HL-60 (cell line): ENCODE results near the gene OR51B4.

Experiments
- GABPA ChIP-seq: IDR thresholded peaks from 2 replicates; pipeline ENCODE4 v1.6.1; 2012; ENCODE audit warnings: low read depth
- POLR2AphosphoS5 ChIP-seq: IDR thresholded peaks from 2 replicates; pipeline ENCODE4 v1.6.1; 2012; ENCODE audit warnings: low read depth
- TF ChIP-seq, protein P1 (sequence below): IDR thresholded peaks from one replicate; pipeline ENCODE4 v1.5.1; 2011; ENCODE audit warnings: low read length, control low read depth, inconsistent platforms; ENCODE audit not compliant: insufficient read depth
- TF ChIP-seq, protein P2 (sequence below): IDR thresholded peaks from 2 replicates; pipeline ENCODE4 v1.6.1; 2012; ENCODE audit warnings: low read depth; ENCODE audit not compliant: insufficient replicate concordance

DNA sequence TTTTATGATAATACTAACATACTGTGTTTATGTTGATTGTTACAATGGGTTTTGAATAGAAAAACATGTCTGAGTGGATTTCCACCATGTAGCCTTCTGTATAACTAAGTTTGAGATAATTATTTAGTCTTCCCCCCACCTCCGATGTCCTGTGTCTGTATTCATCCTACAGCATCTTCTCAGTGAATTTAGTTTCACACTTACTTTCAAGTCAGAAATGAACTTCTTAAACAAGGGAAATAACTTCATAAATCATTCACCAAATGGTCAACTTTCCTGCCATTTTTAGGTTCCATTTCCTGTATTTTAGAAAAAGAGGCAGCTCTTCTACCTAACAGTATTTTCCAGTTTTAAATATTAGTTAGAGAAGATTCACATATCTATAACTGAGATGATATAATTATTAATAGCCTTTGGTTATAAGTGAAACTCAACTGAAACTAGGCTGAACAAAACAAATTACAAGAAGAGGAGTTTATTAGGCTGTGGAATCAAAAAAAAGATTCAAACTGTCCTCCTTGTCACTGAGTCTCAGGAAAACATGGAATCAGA is 38.1 kb upstream of the OR51B4 start:
- TF ChIP-seq, protein P1, sequence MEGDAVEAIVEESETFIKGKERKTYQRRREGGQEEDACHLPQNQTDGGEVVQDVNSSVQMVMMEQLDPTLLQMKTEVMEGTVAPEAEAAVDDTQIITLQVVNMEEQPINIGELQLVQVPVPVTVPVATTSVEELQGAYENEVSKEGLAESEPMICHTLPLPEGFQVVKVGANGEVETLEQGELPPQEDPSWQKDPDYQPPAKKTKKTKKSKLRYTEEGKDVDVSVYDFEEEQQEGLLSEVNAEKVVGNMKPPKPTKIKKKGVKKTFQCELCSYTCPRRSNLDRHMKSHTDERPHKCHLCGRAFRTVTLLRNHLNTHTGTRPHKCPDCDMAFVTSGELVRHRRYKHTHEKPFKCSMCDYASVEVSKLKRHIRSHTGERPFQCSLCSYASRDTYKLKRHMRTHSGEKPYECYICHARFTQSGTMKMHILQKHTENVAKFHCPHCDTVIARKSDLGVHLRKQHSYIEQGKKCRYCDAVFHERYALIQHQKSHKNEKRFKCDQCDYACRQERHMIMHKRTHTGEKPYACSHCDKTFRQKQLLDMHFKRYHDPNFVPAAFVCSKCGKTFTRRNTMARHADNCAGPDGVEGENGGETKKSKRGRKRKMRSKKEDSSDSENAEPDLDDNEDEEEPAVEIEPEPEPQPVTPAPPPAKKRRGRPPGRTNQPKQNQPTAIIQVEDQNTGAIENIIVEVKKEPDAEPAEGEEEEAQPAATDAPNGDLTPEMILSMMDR, result no peak
- TF ChIP-seq, protein P2, sequence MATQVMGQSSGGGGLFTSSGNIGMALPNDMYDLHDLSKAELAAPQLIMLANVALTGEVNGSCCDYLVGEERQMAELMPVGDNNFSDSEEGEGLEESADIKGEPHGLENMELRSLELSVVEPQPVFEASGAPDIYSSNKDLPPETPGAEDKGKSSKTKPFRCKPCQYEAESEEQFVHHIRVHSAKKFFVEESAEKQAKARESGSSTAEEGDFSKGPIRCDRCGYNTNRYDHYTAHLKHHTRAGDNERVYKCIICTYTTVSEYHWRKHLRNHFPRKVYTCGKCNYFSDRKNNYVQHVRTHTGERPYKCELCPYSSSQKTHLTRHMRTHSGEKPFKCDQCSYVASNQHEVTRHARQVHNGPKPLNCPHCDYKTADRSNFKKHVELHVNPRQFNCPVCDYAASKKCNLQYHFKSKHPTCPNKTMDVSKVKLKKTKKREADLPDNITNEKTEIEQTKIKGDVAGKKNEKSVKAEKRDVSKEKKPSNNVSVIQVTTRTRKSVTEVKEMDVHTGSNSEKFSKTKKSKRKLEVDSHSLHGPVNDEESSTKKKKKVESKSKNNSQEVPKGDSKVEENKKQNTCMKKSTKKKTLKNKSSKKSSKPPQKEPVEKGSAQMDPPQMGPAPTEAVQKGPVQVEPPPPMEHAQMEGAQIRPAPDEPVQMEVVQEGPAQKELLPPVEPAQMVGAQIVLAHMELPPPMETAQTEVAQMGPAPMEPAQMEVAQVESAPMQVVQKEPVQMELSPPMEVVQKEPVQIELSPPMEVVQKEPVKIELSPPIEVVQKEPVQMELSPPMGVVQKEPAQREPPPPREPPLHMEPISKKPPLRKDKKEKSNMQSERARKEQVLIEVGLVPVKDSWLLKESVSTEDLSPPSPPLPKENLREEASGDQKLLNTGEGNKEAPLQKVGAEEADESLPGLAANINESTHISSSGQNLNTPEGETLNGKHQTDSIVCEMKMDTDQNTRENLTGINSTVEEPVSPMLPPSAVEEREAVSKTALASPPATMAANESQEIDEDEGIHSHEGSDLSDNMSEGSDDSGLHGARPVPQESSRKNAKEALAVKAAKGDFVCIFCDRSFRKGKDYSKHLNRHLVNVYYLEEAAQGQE, result no peak
- TF ChIP-seq GABPA, result no peak
- TF ChIP-seq POLR2AphosphoS5, result no peak
